AG04449 (cell line): ENCODE results near the gene ADGRB3.
"Not testable (repeated sequence)": the region's sequence is repeated elsewhere in the genome, so short reads cannot be mapped to it uniquely, and the experiment has no call there.

ENCODE experiments used
- CTCF ChIA-PET: fragments of 350-600 bp; formaldehyde crosslinking; extraction: SDS; loops from one replicate; lab custom pipeline; 2021; ENCODE audit warnings: antibody characterized with exemption; lab: Yijun Ruan, JAX
- POLR2A ChIA-PET: fragments of 400-600, 350-600 bp; formaldehyde crosslinking; extraction: SDS; loops from one replicate; lab custom pipeline; 2020; ENCODE audit warnings: antibody characterized with exemption, inconsistent platforms; lab: Yijun Ruan, JAX
- DNase-seq: peaks from one replicate; pipeline ENCODE4 v3.0.0-alpha.2; 2010; ENCODE audit warnings: low read depth, low spot score
- H3K4me3 ChIP-seq: 2 replicates; pipeline ENCODE4 v1.5.1; 2011; ENCODE audit warnings: low read depth, mild to moderate bottlenecking, control low read depth, low read length
- TF ChIP-seq, protein P1 (sequence below): IDR thresholded peaks from one replicate; pipeline ENCODE4 v1.5.1; 2011; ENCODE audit warnings: mild to moderate bottlenecking, moderate library complexity, low read length, control low read depth, inconsistent platforms; ENCODE audit not compliant: insufficient read depth; ENCODE audit errors: missing control alignments

Gene ADGRB3

GRCh38 chr6:68743099-68743498 lies 108.0 kb downstream of the ADGRB3 start:
- TF ChIP-seq, protein P1, sequence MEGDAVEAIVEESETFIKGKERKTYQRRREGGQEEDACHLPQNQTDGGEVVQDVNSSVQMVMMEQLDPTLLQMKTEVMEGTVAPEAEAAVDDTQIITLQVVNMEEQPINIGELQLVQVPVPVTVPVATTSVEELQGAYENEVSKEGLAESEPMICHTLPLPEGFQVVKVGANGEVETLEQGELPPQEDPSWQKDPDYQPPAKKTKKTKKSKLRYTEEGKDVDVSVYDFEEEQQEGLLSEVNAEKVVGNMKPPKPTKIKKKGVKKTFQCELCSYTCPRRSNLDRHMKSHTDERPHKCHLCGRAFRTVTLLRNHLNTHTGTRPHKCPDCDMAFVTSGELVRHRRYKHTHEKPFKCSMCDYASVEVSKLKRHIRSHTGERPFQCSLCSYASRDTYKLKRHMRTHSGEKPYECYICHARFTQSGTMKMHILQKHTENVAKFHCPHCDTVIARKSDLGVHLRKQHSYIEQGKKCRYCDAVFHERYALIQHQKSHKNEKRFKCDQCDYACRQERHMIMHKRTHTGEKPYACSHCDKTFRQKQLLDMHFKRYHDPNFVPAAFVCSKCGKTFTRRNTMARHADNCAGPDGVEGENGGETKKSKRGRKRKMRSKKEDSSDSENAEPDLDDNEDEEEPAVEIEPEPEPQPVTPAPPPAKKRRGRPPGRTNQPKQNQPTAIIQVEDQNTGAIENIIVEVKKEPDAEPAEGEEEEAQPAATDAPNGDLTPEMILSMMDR: no peak
- H3K4me3 ChIP-seq: no peak overlapping the region
- POLR2A ChIA-PET: no interaction called here
- CTCF ChIA-PET: no interaction called here
- no peak for DNase-seq

GRCh38 chr6:68744376-68744775 lies 109.3 kb downstream of the ADGRB3 start:
- H3K4me3 ChIP-seq, POLR2A ChIA-PET, DNase-seq, CTCF ChIA-PET: not testable (repeated sequence)

- CTCF ChIA-PET: no interaction called here
- POLR2A ChIA-PET: no interaction called here
- DNase-seq: no peak
- TF ChIP-seq, protein P1: no peak
- H3K4me3 ChIP-seq: no peak overlapping the region
These were observed 111.3 kb downstream of the ADGRB3 start for GRCh38 chr6:68746376-68746775.

DNA sequence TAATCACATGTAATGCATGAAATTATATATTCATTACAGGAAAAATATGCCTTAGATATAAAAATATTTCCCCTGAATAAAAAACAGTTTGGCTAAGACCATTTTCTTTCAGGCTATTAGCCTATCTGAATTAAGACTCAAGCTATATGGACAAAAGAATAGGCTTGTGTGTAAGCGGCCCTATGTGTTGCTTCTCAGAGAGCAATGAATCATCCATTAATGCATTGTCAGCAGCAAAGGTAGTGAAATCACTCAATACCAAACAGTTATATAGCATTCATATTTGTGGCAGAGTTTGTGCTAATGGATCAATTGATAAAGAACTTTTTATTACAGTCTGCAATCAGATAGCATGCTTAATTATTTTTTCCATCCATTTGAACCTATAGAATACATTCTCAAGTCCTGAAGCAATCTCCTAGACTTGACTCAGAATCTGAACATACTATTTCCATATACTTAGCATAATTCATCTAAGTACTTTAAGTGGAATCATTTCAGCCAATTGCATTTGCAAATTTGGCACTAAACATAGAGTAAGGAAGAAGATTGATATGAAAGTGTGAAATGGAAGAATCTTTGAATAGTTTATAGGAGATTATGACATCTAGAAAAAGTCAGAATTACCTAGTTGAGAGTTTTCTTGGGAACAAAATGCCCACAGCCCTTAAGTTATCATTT lies 112.2 kb downstream of the ADGRB3 start:
- DNase-seq: no peak
- H3K4me3 ChIP-seq: no peak overlapping the region
- POLR2A ChIA-PET: no interaction called here
- CTCF ChIA-PET: no interaction called here
- TF ChIP-seq, protein P1: no peak

- CTCF ChIA-PET, DNase-seq, H3K4me3 ChIP-seq, POLR2A ChIA-PET: not testable (repeated sequence)
These were observed 112.8 kb downstream of the ADGRB3 start for GRCh38 chr6:68747832-68748231.

DNA sequence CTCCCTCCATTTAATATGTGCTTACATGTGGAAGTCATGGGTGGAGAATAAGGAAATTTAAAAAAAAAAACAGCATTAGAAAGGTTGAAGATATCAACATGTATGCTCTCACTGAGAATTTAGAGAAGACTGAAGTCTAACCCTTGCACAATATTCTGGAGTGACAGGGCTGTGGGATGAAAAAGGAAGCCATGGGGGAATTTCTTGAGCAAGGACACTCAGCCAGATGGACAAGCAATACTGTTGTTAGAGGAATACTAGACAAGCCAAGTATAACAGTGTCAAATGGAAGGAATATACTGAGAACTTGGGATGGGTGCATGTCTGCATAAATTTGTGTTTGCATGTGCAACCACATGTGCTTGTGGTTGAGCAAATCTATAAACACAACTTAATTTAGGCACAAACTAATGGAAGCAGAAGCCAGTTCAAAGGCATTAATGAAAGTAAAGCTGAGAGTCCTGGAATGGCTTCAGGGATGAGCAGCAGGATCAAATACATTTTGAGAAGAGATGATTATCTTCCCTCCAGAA lies 119.7 kb downstream of the ADGRB3 start:
- DNase-seq: no peak
- TF ChIP-seq, protein P1: no peak
- ChIA-PET POLR2A (no interaction called here), CTCF (no interaction called here)
- no peak overlapping the region for H3K4me3 ChIP-seq

DNA sequence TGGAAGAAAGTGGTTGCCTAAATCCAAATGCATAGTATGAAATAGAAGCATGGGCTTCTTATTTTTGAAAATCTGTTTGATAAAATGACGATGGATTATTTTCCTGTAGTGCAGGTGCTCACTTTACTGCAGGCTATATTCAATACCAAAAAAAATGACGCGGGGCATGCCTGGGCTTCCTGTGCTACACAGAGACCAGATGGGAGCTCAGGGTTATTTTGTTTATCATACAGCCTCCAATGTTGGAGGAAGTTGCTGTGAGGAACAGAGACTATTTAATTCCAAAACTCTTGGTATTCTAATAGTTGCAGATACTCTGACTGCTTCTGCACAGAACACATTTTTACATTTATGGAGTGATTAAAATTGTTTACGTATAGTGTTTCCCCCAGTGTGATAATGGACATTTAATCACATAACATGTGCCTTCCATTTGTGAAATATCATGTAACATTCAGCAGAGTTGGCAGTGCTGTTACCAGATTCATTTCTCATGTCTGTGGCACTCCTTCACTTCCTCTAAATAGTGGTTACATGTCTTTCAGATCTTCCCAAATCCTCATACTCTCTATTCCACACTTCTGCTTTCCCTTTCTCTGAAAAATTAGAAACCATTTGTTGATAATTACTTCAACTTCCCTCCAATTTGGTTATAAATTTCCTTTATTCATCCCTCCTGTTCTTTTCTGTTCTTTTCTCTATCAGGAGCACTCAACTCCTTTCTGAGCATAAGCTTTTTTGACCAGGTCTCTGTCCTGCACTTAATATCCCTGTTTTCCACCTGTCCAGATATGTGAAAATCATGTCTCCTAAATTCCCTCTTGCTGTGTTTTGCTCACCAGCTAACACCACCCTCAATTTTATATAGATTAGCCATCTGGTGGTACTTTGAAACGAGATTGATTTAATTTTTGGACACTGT lies 121.6 kb downstream of the ADGRB3 start:
- POLR2A ChIA-PET: no interaction called here
- CTCF ChIA-PET: no interaction called here
- no peak overlapping the region for H3K4me3 ChIP-seq
- no peak for DNase-seq
- TF ChIP-seq, protein P1: no peak
